ENCODE data around the gene TBX21.

Gene TBX21

DNA sequence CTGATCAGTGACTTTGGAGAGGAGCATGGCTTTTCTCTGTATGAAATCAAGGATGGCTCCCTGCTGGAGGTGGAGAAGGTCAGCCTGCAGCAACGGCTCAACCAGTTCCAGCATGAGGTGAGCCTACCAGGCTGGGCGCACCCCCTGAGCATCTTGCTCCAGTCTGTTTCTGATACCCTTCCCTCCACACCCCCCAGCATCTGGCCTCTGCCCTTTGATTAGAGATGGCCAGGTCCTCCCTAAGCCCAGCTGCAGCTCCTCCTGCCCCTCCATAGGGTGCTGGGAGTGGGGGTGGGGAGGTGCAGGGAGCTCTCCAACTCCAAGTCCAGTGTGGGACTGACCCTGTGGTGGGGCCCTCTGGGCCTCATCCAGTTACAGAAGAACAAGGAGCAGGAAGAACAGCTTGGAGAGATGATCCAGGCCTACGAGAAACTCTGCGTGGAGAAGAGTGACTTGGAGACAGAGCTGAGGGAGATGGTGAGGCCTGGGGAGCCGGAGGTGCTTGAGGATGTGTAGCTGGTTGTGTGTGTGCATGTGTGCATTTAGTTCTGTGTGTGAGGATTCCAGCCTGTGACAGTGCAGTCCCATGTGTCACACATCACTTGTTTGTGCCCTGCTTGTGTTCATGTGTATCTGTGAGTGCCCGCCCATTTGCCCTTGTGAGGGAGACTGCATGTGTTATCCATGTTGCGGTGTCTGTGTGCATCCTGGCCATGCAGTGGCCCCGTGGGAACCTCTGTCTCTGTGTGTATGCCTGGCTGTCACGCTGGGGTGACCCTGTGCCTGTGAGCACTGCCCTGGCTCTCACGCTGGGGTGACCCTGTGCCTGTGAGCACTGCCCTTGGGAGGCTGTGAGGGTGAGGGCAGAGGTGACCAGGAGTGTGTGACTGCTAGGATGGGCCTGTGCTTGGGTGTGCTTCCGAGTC is 36.1 kb upstream of the TBX21 start (continued):
- TF ChIP-seq, protein P1, sequence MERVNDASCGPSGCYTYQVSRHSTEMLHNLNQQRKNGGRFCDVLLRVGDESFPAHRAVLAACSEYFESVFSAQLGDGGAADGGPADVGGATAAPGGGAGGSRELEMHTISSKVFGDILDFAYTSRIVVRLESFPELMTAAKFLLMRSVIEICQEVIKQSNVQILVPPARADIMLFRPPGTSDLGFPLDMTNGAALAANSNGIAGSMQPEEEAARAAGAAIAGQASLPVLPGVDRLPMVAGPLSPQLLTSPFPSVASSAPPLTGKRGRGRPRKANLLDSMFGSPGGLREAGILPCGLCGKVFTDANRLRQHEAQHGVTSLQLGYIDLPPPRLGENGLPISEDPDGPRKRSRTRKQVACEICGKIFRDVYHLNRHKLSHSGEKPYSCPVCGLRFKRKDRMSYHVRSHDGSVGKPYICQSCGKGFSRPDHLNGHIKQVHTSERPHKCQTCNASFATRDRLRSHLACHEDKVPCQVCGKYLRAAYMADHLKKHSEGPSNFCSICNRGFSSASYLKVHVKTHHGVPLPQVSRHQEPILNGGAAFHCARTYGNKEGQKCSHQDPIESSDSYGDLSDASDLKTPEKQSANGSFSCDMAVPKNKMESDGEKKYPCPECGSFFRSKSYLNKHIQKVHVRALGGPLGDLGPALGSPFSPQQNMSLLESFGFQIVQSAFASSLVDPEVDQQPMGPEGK (tag by site-specific recombination; IDR thresholded peaks at IDR 0.05), result 0 out of 2 replicates have a peak, but pooled peaks have one; percentile 22
- TF ChIP-seq ZNF433 (tag by site-specific recombination; IDR thresholded peaks at IDR 0.05; ENCODE audit: low read depth), result no peak
- TF ChIP-seq GLI2 (tag by site-specific recombination; IDR thresholded peaks at IDR 0.05; ENCODE audit: borderline replicate concordance, low read depth), result no peak
- TF ChIP-seq ZBTB20 (tag by site-specific recombination; IDR thresholded peaks at IDR 0.05), result peak; percentile 53; the same call in 1 of the 2 replicates
- TF ChIP-seq, protein P2, sequence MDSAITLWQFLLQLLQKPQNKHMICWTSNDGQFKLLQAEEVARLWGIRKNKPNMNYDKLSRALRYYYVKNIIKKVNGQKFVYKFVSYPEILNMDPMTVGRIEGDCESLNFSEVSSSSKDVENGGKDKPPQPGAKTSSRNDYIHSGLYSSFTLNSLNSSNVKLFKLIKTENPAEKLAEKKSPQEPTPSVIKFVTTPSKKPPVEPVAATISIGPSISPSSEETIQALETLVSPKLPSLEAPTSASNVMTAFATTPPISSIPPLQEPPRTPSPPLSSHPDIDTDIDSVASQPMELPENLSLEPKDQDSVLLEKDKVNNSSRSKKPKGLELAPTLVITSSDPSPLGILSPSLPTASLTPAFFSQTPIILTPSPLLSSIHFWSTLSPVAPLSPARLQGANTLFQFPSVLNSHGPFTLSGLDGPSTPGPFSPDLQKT (IDR thresholded peaks at IDR 0.05; ENCODE audit: borderline replicate concordance, low read depth, low read length), result no peak
- TF ChIP-seq, protein P3, sequence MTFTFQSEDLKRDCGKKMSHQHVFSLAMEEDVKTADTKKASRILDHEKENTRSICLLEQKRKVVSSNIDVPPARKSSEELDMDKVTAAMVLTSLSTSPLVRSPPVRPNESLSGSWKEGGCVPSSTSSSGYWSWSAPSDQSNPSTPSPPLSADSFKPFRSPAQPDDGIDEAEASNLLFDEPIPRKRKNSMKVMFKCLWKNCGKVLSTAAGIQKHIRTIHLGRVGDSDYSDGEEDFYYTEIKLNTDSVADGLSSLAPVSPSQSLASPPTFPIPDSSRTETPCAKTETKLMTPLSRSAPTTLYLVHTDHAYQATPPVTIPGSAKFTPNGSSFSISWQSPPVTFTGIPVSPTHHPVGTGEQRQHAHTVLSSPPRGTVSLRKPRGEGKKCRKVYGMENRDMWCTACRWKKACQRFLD (tag by site-specific recombination; IDR thresholded peaks at IDR 0.05), result no peak
- TF ChIP-seq ZNF610 (tag by site-specific recombination; IDR thresholded peaks at IDR 0.05; ENCODE audit: borderline replicate concordance), result no peak
- TF ChIP-seq BCL11B (tag by site-specific recombination; IDR thresholded peaks at IDR 0.05; ENCODE audit: low read depth), result no peak
- TF ChIP-seq ZNF324 (tag by site-specific recombination; IDR thresholded peaks at IDR 0.05), result no peak
- TF ChIP-seq ZNF140 (tag by site-specific recombination; IDR thresholded peaks at IDR 0.05), result no peak
- TF ChIP-seq ZNF426 (tag by site-specific recombination; IDR thresholded peaks at IDR 0.05), result no peak
- no peak for TF ChIP-seq OVOL3 (tag by site-specific recombination; IDR thresholded peaks at IDR 0.05)
- TF ChIP-seq HOXD13 (CRISPR knock-in tag; IDR thresholded peaks at IDR 0.05; ENCODE audit: borderline replicate concordance), result no peak
- no peak for TF ChIP-seq ZNF585B (tag by site-specific recombination; IDR thresholded peaks at IDR 0.05)

DNA sequence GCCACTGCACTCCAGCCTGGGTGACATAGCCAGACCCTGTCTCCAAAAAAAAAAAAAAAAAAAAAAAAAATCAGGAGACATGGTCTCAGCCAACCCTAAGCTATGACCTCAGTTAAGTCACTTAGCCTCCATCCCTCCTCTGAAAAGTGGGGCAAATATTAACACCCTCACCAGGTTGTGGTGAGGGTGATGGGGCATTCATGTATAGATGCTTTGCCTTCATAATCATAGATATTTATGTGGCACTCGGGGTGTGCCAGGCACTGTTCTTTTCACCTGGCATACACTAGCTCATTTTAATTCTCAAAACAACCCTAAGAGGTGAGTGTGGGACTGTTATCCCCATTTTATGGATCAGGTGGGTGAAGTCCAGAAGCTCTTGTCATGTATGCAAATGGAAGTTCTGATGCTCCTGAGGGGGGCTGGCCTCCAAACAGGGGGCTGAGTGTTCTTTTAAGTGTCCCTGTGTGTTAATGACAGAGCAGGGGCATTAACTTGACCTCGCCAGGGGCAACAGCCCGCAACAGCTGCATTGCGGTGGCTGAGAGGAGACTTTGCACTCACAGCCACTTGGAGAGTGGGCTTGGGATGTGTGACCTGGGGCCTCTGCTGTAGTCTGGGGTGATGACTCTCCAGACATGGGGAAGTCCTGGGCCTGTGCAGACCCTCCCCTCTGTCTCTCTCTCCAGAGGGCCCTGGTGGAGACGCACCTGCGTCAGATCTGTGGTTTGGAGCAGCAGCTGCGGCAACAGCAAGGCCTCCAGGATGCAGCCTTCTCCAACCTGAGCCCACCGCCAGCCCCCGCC is 34.9 kb upstream of the TBX21 start:
- TF ChIP-seq ZNF138 (tag by site-specific recombination; IDR thresholded peaks at IDR 0.05; ENCODE audit: borderline replicate concordance) (no peak), ZNF747 (tag by site-specific recombination; IDR thresholded peaks at IDR 0.05) (no peak)
- TF ChIP-seq, protein P4, sequence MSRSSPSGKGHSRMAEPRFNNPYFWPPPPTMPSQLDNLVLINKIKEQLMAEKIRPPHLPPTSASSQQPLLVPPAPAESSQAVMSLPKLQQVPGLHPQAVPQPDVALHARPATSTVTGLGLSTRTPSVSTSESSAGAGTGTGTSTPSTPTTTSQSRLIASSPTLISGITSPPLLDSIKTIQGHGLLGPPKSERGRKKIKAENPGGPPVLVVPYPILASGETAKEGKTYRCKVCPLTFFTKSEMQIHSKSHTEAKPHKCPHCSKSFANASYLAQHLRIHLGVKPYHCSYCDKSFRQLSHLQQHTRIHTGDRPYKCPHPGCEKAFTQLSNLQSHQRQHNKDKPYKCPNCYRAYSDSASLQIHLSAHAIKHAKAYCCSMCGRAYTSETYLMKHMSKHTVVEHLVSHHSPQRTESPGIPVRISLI (tag by site-specific recombination; IDR thresholded peaks at IDR 0.05), result 0 out of 2 replicates have a peak, but pooled peaks have one; percentile 61
- CTCF ChIA-PET, result interaction anchor here (0.5 to 5.9 kb wide), 32 partner anchors 9 to 752 kb away, joined by 3 to 58 read pairs (median 4); partner anchors contain the start of genes KPNB1 and TBX21
- Histone ChIP-seq H3K36me3 (ENCODE audit: control insufficient read depth in 2 of 2, insufficient read depth in 1 of 2, low read length in 2 of 2) (peaks cover 5 to 42% of the 10 kb centered on the region in 2 experiments; a peak in 2 of 3 replicates), H3K9me3 (ENCODE audit: control insufficient read depth, insufficient read depth, low read depth, low read length) (no peaks in the 10 kb centered on the region), H3K4me3 (ENCODE audit: low read depth, low read length) (no peak overlapping the region), H3K27ac (ENCODE audit: extremely low read depth, low read depth, low read length) (no peak overlapping the region), H3K4me1 (ENCODE audit: control insufficient read depth, insufficient read depth, low read length) (peaks cover 8% of the 10 kb centered on the region)
- POLR2A ChIA-PET, result interaction anchor here (0.6 to 1.5 kb wide), 8 partner anchors 8 to 461 kb away, joined by 3 to 9 read pairs (median 4); partner anchors contain the start of genes KPNB1, LRRC46 and MRPL10

Data from HEK293 (cell line).